H9 (cell line): ENCODE results near the gene NPAS3. TPM values are rescaled to one million over a fixed set of nuclear protein-coding genes. Genes with fewer than 3 reads are reported as not detected.

Experiments used
- DNase-seq: peaks from one replicate; pipeline ENCODE4 v3.0.0-alpha.2; 2017
- H2AFZ ChIP-seq: one replicate; pipeline ENCODE4 v1.6.1; 2013; ENCODE audit warnings: mild to moderate bottlenecking, low read length, control low read depth, moderate library complexity
- H2AK5ac ChIP-seq: 2 replicates; pipeline ENCODE4 v1.6.1; 2013; ENCODE audit warnings: low read length, control low read depth, mixed read lengths; ENCODE audit not compliant: insufficient read length
- H2BK120ac ChIP-seq: one replicate; pipeline ENCODE4 v1.6.1; 2013; ENCODE audit warnings: low read depth, mild to moderate bottlenecking, low read length, control low read depth, inconsistent platforms; ENCODE audit not compliant: poor library complexity, severe bottlenecking
- H2BK12ac ChIP-seq: 2 replicates; pipeline ENCODE4 v1.6.1; 2013; ENCODE audit warnings: low read length, control low read depth, mixed read lengths, low read depth; ENCODE audit not compliant: insufficient read length
- H2BK15ac ChIP-seq: 2 replicates; pipeline ENCODE4 v1.6.1; 2013; ENCODE audit warnings: low read depth, low read length, control low read depth
- H2BK20ac ChIP-seq: one replicate; pipeline ENCODE4 v1.6.1; 2013; ENCODE audit warnings: low read depth, mild to moderate bottlenecking, low read length, control low read depth, inconsistent platforms; ENCODE audit not compliant: poor library complexity, severe bottlenecking
- H2BK5ac ChIP-seq: 2 replicates; pipeline ENCODE4 v1.6.1; 2013; ENCODE audit warnings: low read length, control low read depth, mixed read lengths; ENCODE audit not compliant: insufficient read length
- H3K14ac ChIP-seq: 2 replicates; pipeline ENCODE4 v1.6.1; 2013; ENCODE audit warnings: low read length, control low read depth; ENCODE audit not compliant: insufficient read depth
- H3K18ac ChIP-seq: 2 replicates; pipeline ENCODE4 v1.6.1; 2013; ENCODE audit warnings: low read depth, mild to moderate bottlenecking, mixed read lengths, low read length, control low read depth; ENCODE audit not compliant: insufficient read length
- H3K23ac ChIP-seq: 2 replicates; pipeline ENCODE4 v1.6.1; 2013; ENCODE audit warnings: low read length, control low read depth, mixed read lengths, low read depth; ENCODE audit not compliant: insufficient read length
- H3K23me2 ChIP-seq: 2 replicates; pipeline ENCODE4 v1.6.1; 2013; ENCODE audit warnings: low read depth, mild to moderate bottlenecking, mixed read lengths, low read length, control low read depth; ENCODE audit not compliant: insufficient read length, poor library complexity, severe bottlenecking
- H3K27ac ChIP-seq: 2 replicates; pipeline ENCODE4 v1.5.1; 2013; ENCODE audit warnings: low read length, control low read depth, mixed read lengths, low read depth; ENCODE audit not compliant: insufficient read length
- H3K27me3 ChIP-seq: 2 replicates; pipeline ENCODE4 v1.6.1; 2013; ENCODE audit warnings: low read length, control low read depth, inconsistent platforms; ENCODE audit not compliant: insufficient read depth
- H3K4ac ChIP-seq: 2 replicates; pipeline ENCODE4 v1.6.1; 2013; ENCODE audit warnings: low read depth, mild to moderate bottlenecking, control low read depth, inconsistent platforms, low read length, moderate library complexity
- H3K4me1 ChIP-seq: 2 replicates; pipeline ENCODE4 v1.6.1; 2013; ENCODE audit warnings: low read length, control low read depth, inconsistent platforms; ENCODE audit not compliant: insufficient read depth
- H3K4me2 ChIP-seq: 2 replicates; pipeline ENCODE4 v1.6.1; 2013; ENCODE audit warnings: low read length, control low read depth, mixed read lengths; ENCODE audit not compliant: insufficient read length, insufficient read depth
- H3K56ac ChIP-seq: 2 replicates; pipeline ENCODE4 v1.6.1; 2013; ENCODE audit warnings: low read depth, mild to moderate bottlenecking, mixed read lengths, low read length, control low read depth; ENCODE audit not compliant: insufficient read length
- H3K79me1 ChIP-seq: 2 replicates; pipeline ENCODE4 v1.6.1; 2013; ENCODE audit warnings: low read depth, mild to moderate bottlenecking, moderate library complexity, low read length, control low read depth, inconsistent platforms; ENCODE audit not compliant: insufficient read depth, poor library complexity, severe bottlenecking
- H3K79me2 ChIP-seq: 2 replicates; pipeline ENCODE4 v1.6.1; 2013; ENCODE audit warnings: low read length, control low read depth, inconsistent platforms; ENCODE audit not compliant: insufficient read depth
- H3K9ac ChIP-seq: 2 replicates; pipeline ENCODE4 v1.6.1; 2013; ENCODE audit warnings: low read length, control low read depth, mixed read lengths; ENCODE audit not compliant: insufficient read length; ENCODE audit errors: extremely low read depth
- H3K9me3 ChIP-seq: one replicate; pipeline ENCODE4 v1.6.1; 2013; ENCODE audit warnings: low read depth, low read length, inconsistent platforms; ENCODE audit not compliant: control insufficient read depth
- H3T11ph ChIP-seq: one replicate; pipeline ENCODE4 v1.6.1; 2013; ENCODE audit warnings: mild to moderate bottlenecking, low read length, control low read depth, inconsistent platforms
- H4K20me1 ChIP-seq: one replicate; pipeline ENCODE4 v1.6.1; 2013; ENCODE audit not compliant: control insufficient read depth, insufficient read length, insufficient read depth
- H4K5ac ChIP-seq: 2 replicates; pipeline ENCODE4 v1.6.1; 2013; ENCODE audit warnings: low read depth, mild to moderate bottlenecking, mixed read lengths, low read length, control low read depth; ENCODE audit not compliant: insufficient read length
- H4K8ac ChIP-seq: replicated peaks from 2 replicates; pipeline ENCODE4 v1.6.1; 2013; ENCODE audit warnings: low read length, control low read depth, mixed read lengths, low read depth; ENCODE audit not compliant: insufficient read length
- H4K91ac ChIP-seq: 2 replicates; pipeline ENCODE4 v1.6.1; 2013; ENCODE audit warnings: low read depth, mild to moderate bottlenecking, moderate library complexity, mixed read lengths, low read length, control low read depth; ENCODE audit not compliant: insufficient read length
- H3K27ac Mint-ChIP-seq, 3 experiments: 2 replicates in 2 of 3; 3 replicates in 1 of 3; pipeline ENCODE4 v1.8.0; 2020 to 2021; ENCODE audit warnings: mixed read lengths in 3 of 3, mild to moderate bottlenecking in 1 of 3, moderate library complexity in 1 of 3
- H3K27me3 Mint-ChIP-seq: 2 replicates; pipeline ENCODE4 v1.8.0; 2021; ENCODE audit warnings: low read depth, mild to moderate bottlenecking, moderate library complexity, mixed read lengths
- H3K36me3 Mint-ChIP-seq, 3 experiments: 2 replicates in 2 of 3; 3 replicates in 1 of 3; pipeline ENCODE4 v1.8.0; 2020 to 2021; ENCODE audit warnings: low read depth in 3 of 3, mixed read lengths in 3 of 3; ENCODE audit not compliant: insufficient read depth in 1 of 3
- H3K4me1 Mint-ChIP-seq, 2 experiments: 2 replicates each; pipeline ENCODE4 v1.8.0; 2020; ENCODE audit warnings: mixed read lengths in 2 of 2
- H3K4me3 Mint-ChIP-seq, 2 experiments: 2 replicates in 1 of 2; 3 replicates in 1 of 2; pipeline ENCODE4 v1.8.0; 2020 to 2021; ENCODE audit warnings: mild to moderate bottlenecking in 2 of 2, mixed read lengths in 2 of 2, moderate library complexity in 1 of 2
- H3K9me3 Mint-ChIP-seq, 2 experiments: 2 replicates in 1 of 2; 3 replicates in 1 of 2; pipeline ENCODE4 v1.8.0; 2020; ENCODE audit warnings: mild to moderate bottlenecking in 2 of 2, mixed read lengths in 2 of 2, moderate library complexity in 1 of 2
- CTCF ChIP-seq: fragments of 200-600 bp; sonication (generic); conservative IDR thresholded peaks from 3 replicates; pipeline ENCODE4 v1.8.0; 2021; ENCODE audit warnings: antibody characterized with exemption, mild to moderate bottlenecking
- WGBS: extraction: QIAGEN DNeasy Blood & Tissue Kit; methylation state at CpG from one replicate; pipeline ENCODE4 v1.1.7; 2013; ENCODE audit warnings: missing lambda C conversion rate, low lambda C conversion rate, mixed read lengths; ENCODE audit not compliant: insufficient read length; ENCODE audit errors: extremely low coverage; 5-methylcytosine and 5-hydroxymethylcytosine counted together
- total RNA-seq: library from RNA; stranded (reverse); gene quantifications from 2 replicates; pipeline ENCODE4 v1.2.1, GENCODE V29; 2021

Gene NPAS3
- total RNA-seq, 1 experiment from 2014 or later = 0.17 TPM

GRCh38 chr14:33814010-33814409 is 875.3 kb downstream of the NPAS3 start:
- Histone ChIP-seq H4K8ac (no peak overlapping the region), H4K5ac (no peak overlapping the region), H3K4me2 (no peak overlapping the region), H3K23ac (no peak overlapping the region), H3K4ac (no peak overlapping the region), H2AFZ (no peak overlapping the region), H3K18ac (no peak overlapping the region), H2BK5ac (no peak overlapping the region), H3K56ac (no peak overlapping the region), H3K27ac (no peak overlapping the region), H2BK15ac (no peak overlapping the region), H2BK12ac (no peak overlapping the region), H3K4me1 (no peaks in the 10 kb centered on the region), H2AK5ac (no peak overlapping the region), H3K14ac (no peak overlapping the region), H2BK20ac (no peak overlapping the region), H3K27me3 (no peaks in the 10 kb centered on the region), H4K20me1 (no peaks in the 10 kb centered on the region), H4K91ac (no peak overlapping the region), H3T11ph (no peak overlapping the region), H3K79me2 (no peaks in the 10 kb centered on the region), H2BK120ac (no peak overlapping the region), H3K23me2 (no peaks in the 10 kb centered on the region), H3K79me1 (no peaks in the 10 kb centered on the region), H3K9me3 (no peaks in the 10 kb centered on the region), H3K9ac (no peak overlapping the region)
- no peak for DNase-seq
- TF ChIP-seq CTCF = no peak
- Mint-ChIP-seq H3K4me1 (peaks cover 4% of the 10 kb centered on the region in 2 experiments; a peak in 3 of 4 replicates), H3K27ac (no peak overlapping the region), H3K36me3 (no peaks in the 10 kb centered on the region), H3K4me3 (no peak overlapping the region), H3K9me3 (no peaks in the 10 kb centered on the region), H3K27me3 (no peaks in the 10 kb centered on the region)
- WGBS = no CpG with 5 or more reads among the region's 2 CpGs
